GM12875 (cell line): ENCODE measurements around the gene ZCRB1.

Experiments used
- H3K4me3 ChIP-seq: one replicate; pipeline ENCODE4 v1.5.1; 2011; ENCODE audit warnings: low read depth, low read length, control low read depth
- TF ChIP-seq, protein P1 (sequence below): IDR thresholded peaks from 2 replicates; pipeline ENCODE4 v1.5.1; 2011; ENCODE audit warnings: low read depth, mild to moderate bottlenecking, control low read depth, inconsistent platforms, low read length, moderate library complexity, borderline replicate concordance; ENCODE audit not compliant: insufficient read depth

ZCRB1 gene

DNA sequence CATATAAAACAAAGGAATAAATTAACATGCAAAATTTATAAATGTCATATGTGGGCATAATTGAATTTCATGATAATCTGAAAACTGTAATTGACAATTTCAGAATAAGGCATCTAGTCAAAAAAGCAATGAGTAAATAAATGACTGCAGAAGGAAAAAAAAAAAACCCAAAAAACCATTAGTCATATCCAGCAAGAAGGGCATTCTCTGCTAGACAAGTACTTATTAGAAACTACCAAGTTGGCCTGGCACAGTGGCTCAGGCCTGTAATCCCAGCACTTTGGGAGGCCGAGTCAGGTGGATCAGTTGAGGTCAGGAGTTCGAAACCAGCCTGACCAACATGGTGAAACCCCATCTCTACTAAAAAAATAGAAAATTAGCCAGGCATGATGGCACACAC, 17.5 kb downstream of the ZCRB1 start:
- TF ChIP-seq, protein P1, sequence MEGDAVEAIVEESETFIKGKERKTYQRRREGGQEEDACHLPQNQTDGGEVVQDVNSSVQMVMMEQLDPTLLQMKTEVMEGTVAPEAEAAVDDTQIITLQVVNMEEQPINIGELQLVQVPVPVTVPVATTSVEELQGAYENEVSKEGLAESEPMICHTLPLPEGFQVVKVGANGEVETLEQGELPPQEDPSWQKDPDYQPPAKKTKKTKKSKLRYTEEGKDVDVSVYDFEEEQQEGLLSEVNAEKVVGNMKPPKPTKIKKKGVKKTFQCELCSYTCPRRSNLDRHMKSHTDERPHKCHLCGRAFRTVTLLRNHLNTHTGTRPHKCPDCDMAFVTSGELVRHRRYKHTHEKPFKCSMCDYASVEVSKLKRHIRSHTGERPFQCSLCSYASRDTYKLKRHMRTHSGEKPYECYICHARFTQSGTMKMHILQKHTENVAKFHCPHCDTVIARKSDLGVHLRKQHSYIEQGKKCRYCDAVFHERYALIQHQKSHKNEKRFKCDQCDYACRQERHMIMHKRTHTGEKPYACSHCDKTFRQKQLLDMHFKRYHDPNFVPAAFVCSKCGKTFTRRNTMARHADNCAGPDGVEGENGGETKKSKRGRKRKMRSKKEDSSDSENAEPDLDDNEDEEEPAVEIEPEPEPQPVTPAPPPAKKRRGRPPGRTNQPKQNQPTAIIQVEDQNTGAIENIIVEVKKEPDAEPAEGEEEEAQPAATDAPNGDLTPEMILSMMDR: no peak
- no peak overlapping the region for H3K4me3 ChIP-seq

DNA sequence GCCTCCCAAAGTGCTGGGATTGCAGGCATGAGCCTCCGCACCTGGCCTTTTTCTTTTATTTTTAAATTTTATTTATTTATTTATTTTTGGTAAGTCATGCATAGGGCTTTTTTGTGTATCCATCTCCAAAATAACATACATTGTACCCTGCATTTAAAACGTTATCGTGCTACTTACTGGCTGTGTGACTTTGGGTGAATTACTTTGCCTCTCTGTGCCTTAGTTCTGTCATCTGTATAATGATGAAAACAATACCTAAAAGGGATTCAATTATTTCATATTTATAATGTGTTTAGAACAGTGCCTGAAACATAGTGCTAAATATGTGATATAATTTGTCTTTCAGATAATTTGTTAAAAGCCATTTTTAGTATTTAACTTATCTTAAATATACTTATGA, 19.6 kb downstream of the ZCRB1 start:
- H3K4me3 ChIP-seq: no peak overlapping the region
- TF ChIP-seq, protein P1: no peak

DNA sequence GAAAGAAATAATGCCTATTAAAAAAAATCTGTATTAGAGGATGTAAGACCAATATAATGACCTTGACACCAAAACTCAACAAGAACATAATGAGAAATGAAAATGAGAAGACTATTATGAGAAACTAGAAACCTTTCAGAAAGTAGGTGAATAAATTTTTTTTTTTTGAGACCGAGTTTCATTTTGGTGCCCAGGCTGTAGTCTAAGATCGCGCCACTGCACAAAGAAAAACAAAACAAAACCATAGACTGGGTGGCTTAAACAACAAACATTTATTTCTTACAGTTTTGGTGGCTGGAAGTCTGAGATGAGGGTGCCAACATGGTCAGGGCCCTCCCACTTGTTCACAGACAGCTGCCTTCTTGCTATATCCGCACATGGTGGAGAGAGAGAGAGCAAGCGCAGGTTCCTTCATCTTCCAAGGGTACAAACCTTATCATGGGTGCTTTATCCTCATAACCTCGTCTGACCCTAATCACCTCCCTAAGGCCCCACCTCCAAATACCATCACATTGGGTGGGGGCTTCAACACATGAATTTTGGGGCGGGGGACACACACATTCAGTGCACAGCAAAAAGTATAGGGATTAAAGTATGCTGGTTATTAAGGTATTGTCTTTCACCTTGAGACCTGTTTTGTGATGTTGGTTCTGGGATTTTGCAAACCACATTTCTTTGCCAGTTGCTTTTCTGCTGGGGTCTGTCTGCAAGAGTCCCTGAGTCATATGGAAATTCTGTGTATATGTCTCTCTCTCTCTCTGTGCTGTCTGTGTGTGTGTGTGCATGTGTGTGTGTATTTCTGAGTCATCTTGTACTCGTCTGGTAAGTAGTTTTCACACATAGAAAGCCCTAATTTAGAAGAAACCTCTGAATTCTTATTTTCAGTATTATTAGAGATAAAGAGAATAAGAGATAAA, 26.2 kb downstream of the ZCRB1 start:
- TF ChIP-seq, protein P1: no peak
- peak overlapping the region; percentile 41 for H3K4me3 ChIP-seq

DNA sequence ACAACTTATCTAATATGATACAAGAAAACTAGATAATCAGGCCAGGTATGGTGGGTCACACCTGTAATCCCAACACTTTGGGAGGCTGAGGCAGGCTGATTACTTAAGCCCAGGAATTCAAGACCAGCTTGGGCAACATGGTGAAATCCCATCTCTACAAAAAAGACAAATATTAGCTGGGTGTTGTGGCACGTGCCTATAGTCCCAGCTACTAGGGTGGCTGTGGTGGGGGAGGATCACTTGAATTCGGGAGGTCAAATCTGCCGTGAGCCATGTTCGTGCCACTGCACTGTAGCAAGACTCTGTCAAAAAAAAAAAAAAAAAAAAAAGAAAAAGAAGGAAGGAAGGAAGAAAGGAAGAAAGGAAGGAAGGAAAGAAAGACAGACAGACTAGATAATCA, 27.0 kb downstream of the ZCRB1 start:
- TF ChIP-seq, protein P1: no peak
- H3K4me3 ChIP-seq: no peak overlapping the region

DNA sequence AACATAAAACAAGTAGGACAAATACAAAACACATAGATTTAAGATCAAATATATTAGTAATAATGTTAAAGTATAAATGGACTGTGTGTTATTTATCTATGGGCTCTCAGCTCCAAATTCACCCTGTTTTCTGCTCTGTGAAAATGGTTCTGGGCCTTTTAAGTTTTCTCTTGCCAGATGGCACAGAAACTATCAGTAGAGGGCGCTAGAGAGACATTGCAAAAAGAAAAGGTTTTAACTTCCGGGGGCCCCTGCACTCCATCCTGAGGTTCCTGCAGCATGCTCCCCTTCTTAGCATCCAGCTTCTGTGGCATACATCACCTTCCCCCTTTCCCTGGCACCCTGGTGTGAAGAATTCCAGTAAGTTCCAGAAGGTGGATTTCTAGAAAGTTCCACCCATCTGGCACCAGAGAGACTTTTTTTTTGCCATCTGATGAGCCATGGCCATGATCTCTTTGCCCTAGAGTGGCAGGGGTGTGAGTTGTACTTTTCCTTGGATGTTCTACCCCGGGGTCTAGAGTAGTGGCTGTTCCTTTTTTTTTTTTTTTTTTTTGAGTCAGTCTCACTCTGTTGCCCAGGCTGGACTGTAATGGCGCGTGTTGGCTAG, 29.3 kb downstream of the ZCRB1 start:
- H3K4me3 ChIP-seq: no peak overlapping the region
- TF ChIP-seq, protein P1: peak; percentile 53

DNA sequence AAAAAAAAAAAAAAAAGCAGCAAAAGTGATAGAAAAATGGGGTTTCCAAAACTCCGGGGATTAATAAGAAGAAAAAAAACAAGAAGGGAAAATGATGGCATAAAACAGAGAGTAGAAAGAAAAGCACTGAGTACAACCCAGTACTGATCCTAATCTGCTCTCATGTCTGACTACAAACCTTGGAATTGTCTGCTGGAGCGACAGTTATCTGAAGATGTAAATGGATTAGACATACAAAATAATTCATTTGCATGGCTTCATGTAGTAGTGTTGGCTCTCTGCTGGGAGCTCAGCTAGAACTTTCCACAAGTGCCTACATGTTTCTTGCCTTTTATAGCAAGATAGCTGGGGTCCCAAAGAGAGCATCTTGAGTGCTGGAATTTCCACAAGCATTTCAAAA, 34.2 kb downstream of the ZCRB1 start:
- TF ChIP-seq, protein P1: no peak
- H3K4me3 ChIP-seq: no peak overlapping the region

DNA sequence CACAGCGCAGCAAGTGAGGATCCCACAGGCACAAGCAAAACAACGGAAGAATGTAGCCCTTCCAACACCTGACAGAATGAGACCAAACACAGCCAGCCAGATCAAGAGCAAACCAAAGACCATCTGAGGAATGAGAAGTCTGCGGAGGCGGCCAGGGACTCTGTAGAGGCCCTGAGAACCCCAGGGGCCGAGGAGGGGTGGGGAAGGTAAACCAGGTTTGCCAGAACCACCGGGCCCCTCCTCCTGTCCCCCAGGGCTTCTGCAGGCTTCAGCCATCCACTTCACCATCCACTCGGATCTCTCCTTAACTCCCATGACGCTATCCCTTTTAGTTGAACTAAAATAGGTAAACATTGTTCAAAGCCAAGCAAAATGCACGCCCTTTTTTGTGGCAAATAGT, 37.4 kb downstream of the ZCRB1 start:
- TF ChIP-seq, protein P1: no peak
- no peak overlapping the region for H3K4me3 ChIP-seq
